ENCODE data around the gene SLC8A1. TPM values are rescaled to one million over a fixed set of nuclear protein-coding genes. Genes with fewer than 3 reads are reported as not detected.

The SLC8A1 gene
- total RNA-seq, 1 experiment from 2014 or later = 1.7 TPM

DNA sequence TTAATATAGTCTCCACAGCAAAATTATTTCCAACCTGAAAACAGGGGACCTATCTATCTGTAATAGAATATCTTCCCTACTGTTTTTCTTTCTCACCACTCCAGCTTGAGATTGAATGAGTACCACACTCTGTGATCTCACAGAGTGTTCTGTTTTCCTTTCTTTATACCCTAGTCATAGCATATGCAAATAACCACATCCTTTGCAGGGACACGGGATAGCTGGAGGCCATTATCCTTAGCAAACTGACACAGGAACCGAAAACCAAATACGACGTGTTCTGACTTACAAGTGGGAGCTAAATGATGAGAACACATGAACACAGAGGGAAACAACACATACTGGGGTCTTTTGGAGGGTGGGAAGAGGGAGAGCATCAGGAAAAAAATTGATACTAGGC, 224.7 kb downstream of the SLC8A1 start:
- Histone ChIP-seq H2AFZ (ENCODE audit: low read length) (no peak overlapping the region), H3K14ac (ENCODE audit: insufficient read depth, low read length) (no peak overlapping the region), H3T11ph (ENCODE audit: low read length) (no peak overlapping the region), H3K79me1 (ENCODE audit: insufficient read depth, low read depth, low read length, poor library complexity, severe bottlenecking) (no peaks in the 10 kb centered on the region), H3K56ac (ENCODE audit: insufficient read length, low read depth, low read length) (no peak overlapping the region), H3K18ac (ENCODE audit: insufficient read length, low read depth, low read length) (no peak overlapping the region), H4K5ac (ENCODE audit: insufficient read length, low read depth, low read length) (no peak overlapping the region), H2AK5ac (ENCODE audit: insufficient read length, low read length) (no peak overlapping the region), H4K91ac (ENCODE audit: insufficient read length, low read depth, low read length) (no peak overlapping the region), H3K79me2 (ENCODE audit: insufficient read depth, low read length) (no peaks in the 10 kb centered on the region), H3K9ac (ENCODE audit: extremely low read depth, insufficient read length, low read length) (no peak overlapping the region), H4K20me1 (ENCODE audit: control insufficient read depth, insufficient read depth, insufficient read length) (no peaks in the 10 kb centered on the region), H3K23ac (ENCODE audit: insufficient read length, low read depth, low read length) (no peak overlapping the region), H2BK15ac (ENCODE audit: low read depth, low read length) (no peak overlapping the region), H2BK5ac (ENCODE audit: insufficient read length, low read length) (no peak overlapping the region), H3K4ac (ENCODE audit: low read depth, low read length) (no peak overlapping the region), H3K23me2 (ENCODE audit: insufficient read length, low read depth, low read length, poor library complexity, severe bottlenecking) (no peaks in the 10 kb centered on the region), H3K4me2 (ENCODE audit: insufficient read depth, insufficient read length, low read length) (no peak overlapping the region), H3K27ac (ENCODE audit: insufficient read length, low read depth, low read length) (no peak overlapping the region), H4K8ac (replicated peaks; ENCODE audit: insufficient read length, low read depth, low read length) (no peak overlapping the region), H2BK12ac (ENCODE audit: insufficient read length, low read depth, low read length) (no peak overlapping the region), H3K9me3 (ENCODE audit: control insufficient read depth, low read depth, low read length) (no peaks in the 10 kb centered on the region), H3K27me3 (ENCODE audit: insufficient read depth, low read length) (no peaks in the 10 kb centered on the region), H2BK120ac (ENCODE audit: low read depth, low read length, poor library complexity, severe bottlenecking) (no peak overlapping the region), H2BK20ac (ENCODE audit: low read depth, low read length, poor library complexity, severe bottlenecking) (no peak overlapping the region), H3K4me1 (ENCODE audit: insufficient read depth, low read length) (peaks cover 9% of the 10 kb centered on the region)
- no peaks in the 10 kb centered on the region for H3K27me3 Mint-ChIP-seq (ENCODE audit: low read depth)
- H3K36me3 Mint-ChIP-seq (ENCODE audit: insufficient read depth in 1 of 3, low read depth in 3 of 3) = no peaks in the 10 kb centered on the region; a peak in 2 of 7 replicates
- TF ChIP-seq, protein P1, sequence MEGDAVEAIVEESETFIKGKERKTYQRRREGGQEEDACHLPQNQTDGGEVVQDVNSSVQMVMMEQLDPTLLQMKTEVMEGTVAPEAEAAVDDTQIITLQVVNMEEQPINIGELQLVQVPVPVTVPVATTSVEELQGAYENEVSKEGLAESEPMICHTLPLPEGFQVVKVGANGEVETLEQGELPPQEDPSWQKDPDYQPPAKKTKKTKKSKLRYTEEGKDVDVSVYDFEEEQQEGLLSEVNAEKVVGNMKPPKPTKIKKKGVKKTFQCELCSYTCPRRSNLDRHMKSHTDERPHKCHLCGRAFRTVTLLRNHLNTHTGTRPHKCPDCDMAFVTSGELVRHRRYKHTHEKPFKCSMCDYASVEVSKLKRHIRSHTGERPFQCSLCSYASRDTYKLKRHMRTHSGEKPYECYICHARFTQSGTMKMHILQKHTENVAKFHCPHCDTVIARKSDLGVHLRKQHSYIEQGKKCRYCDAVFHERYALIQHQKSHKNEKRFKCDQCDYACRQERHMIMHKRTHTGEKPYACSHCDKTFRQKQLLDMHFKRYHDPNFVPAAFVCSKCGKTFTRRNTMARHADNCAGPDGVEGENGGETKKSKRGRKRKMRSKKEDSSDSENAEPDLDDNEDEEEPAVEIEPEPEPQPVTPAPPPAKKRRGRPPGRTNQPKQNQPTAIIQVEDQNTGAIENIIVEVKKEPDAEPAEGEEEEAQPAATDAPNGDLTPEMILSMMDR (conservative IDR thresholded peaks at IDR 0.05) = no peak
- DNase-seq = no peak
- no peak overlapping the region; a peak in 1 of 7 replicates for H3K27ac Mint-ChIP-seq
- no peak overlapping the region for H3K4me3 Mint-ChIP-seq
- no CpG with 5 or more reads among the region's 4 CpGs for WGBS (ENCODE audit: extremely low coverage, insufficient read length, low lambda C conversion rate)
- H3K4me1 Mint-ChIP-seq = peaks cover 27% of the 10 kb centered on the region in 2 experiments
- H3K9me3 Mint-ChIP-seq = peaks cover 7 to 10% of the 10 kb centered on the region in 2 experiments; a peak in 3 of 5 replicates

All from H9 (cell line).